NK-92 (cell line): ENCODE results near the gene OR1E1.
"Not testable (repeated sequence)": the region's sequence is repeated elsewhere in the genome, so short reads cannot be mapped to it uniquely, and the experiment has no call there.

Experiments used
- DNase-seq: peaks from one replicate; lab custom pipeline; 2025; ENCODE audit not compliant: unreplicated experiment; lab: John Stamatoyannopoulos, UW

The OR1E1 gene

GRCh38 chr17:3398310-3398709 lies at the start of gene OR1E1:
Gene OR1E1 (minus strand): TSS chr17:3398410. CDS start chr17:3398410, 0 bp downstream.
- DNase-seq = no peak

GRCh38 chr17:3447625-3448024 lies 49.4 kb upstream of the OR1E1 start:
- no peak for DNase-seq

- no peak for DNase-seq
Measured at GRCh38 chr17:3440451-3440850, 42.2 kb upstream of the OR1E1 start.

GRCh38 chr17:3438368-3438767 lies 40.2 kb upstream of the OR1E1 start:
- no peak for DNase-seq

GRCh38 chr17:3433741-3434140 lies 35.5 kb upstream of the OR1E1 start, which contains the start of gene OR1E2:
Gene OR1E2 (minus strand): TSS chr17:3433841. CDS start chr17:3433841, 0 bp downstream.
- no peak for DNase-seq

GRCh38 chr17:3433215-3433614 lies 35.0 kb upstream of the OR1E1 start:
- not testable (repeated sequence) for DNase-seq

GRCh38 chr17:3418222-3418621 lies 20.0 kb upstream of the OR1E1 start:
- DNase-seq = no peak

GRCh38 chr17:3415610-3416009 lies 17.4 kb upstream of the OR1E1 start:
- DNase-seq = no peak

GRCh38 chr17:3412216-3412615 lies 14.0 kb upstream of the OR1E1 start:
- DNase-seq = not testable (repeated sequence)

- DNase-seq = no peak
Measured at GRCh38 chr17:3411070-3411469, 12.9 kb upstream of the OR1E1 start, which contains the start of gene OR3A3. Gene OR3A3 (plus strand): TSS chr17:3411370.

GRCh38 chr17:3403856-3404255 lies 5.6 kb upstream of the OR1E1 start:
- not testable (repeated sequence) for DNase-seq

- no peak for DNase-seq
Measured at GRCh38 chr17:3401786-3402185, 3.6 kb upstream of the OR1E1 start.

GRCh38 chr17:3400055-3400454 lies 1.8 kb upstream of the OR1E1 start:
- no peak for DNase-seq

- DNase-seq = not testable (repeated sequence)
Measured at GRCh38 chr17:3397801-3398200, 409 bp downstream of the OR1E1 start.

- no peak for DNase-seq
Measured at GRCh38 chr17:3389791-3390190, 8.4 kb downstream of the OR1E1 start.

GRCh38 chr17:3385869-3386816 lies 12.1 kb downstream of the OR1E1 start, which contains the start of gene OR3A2:
Gene OR3A2 (minus strand): TSS chr17:3386308.
- DNase-seq = no peak

- DNase-seq = no peak
Measured at GRCh38 chr17:3381957-3382356, 16.3 kb downstream of the OR1E1 start.

- no peak for DNase-seq
Measured at GRCh38 chr17:3378321-3378720, 19.9 kb downstream of the OR1E1 start.

- not testable (repeated sequence) for DNase-seq
Measured at GRCh38 chr17:3371167-3371566, 27.0 kb downstream of the OR1E1 start.
